Kidney tubule cell (primary cell): ENCODE measurements around the gene GPN2.
"Not testable (repeated sequence)": the region's sequence is repeated elsewhere in the genome, so short reads cannot be mapped to it uniquely, and the experiment has no call there.

Source experiments
- DNase-seq: peaks from one replicate; pipeline ENCODE4 v3.0.0-alpha.2; 2018; ENCODE audit warnings: low spot score

GPN2 gene

GRCh38 chr1:26900815-26901511, 10.9 kb upstream of the GPN2 start:
- no peak for DNase-seq

- DNase-seq: peak; percentile 94
Measured at GRCh38 chr1:26900001-26900814, 10.1 kb upstream of the GPN2 start, which contains the start of gene GPATCH3. Gene GPATCH3 (minus strand): TSS chr1:26900467. CDS start chr1:26900442, 25 bp downstream.

- DNase-seq: no peak
Measured at GRCh38 chr1:26897351-26897750, 7.3 kb upstream of the GPN2 start.

GRCh38 chr1:26894263-26894662, 4.2 kb upstream of the GPN2 start:
- no peak for DNase-seq

- no peak for DNase-seq
Measured at GRCh38 chr1:26890467-26890796, 349 bp upstream of the GPN2 start.

- no peak for DNase-seq
Measured at GRCh38 chr1:26888231-26888630, 1.9 kb downstream of the GPN2 start.

GRCh38 chr1:26887125-26887524, 3.0 kb downstream of the GPN2 start:
- DNase-seq: peak; percentile 49

GRCh38 chr1:26882696-26883463, 7.2 kb downstream of the GPN2 start:
- no peak for DNase-seq

- not testable (repeated sequence) for DNase-seq
Measured at GRCh38 chr1:26881611-26882010, 8.5 kb downstream of the GPN2 start.

GRCh38 chr1:26879793-26880192, 10.3 kb downstream of the GPN2 start:
- no peak for DNase-seq

- DNase-seq: no peak
Measured at GRCh38 chr1:26877326-26877725, 12.8 kb downstream of the GPN2 start.

GRCh38 chr1:26874896-26875295, 15.2 kb downstream of the GPN2 start:
- DNase-seq: no peak

GRCh38 chr1:26873097-26873496, 17.0 kb downstream of the GPN2 start:
- DNase-seq: not testable (repeated sequence)

GRCh38 chr1:26864610-26865480, 25.2 kb downstream of the GPN2 start:
- DNase-seq: peak; percentile 99

GRCh38 chr1:26863685-26864077, 26.4 kb downstream of the GPN2 start:
- DNase-seq: no peak

- DNase-seq: peak; percentile 98
Measured at GRCh38 chr1:26862781-26863684, 27.1 kb downstream of the GPN2 start, which contains the start of gene SFN. Gene SFN (plus strand): TSS chr1:26863149. CDS start chr1:26863213, 64 bp downstream.

- DNase-seq: peak; percentile 80
Measured at GRCh38 chr1:26861889-26862378, 28.1 kb downstream of the GPN2 start.

GRCh38 chr1:26861286-26861701, 28.8 kb downstream of the GPN2 start:
- peak; percentile 28 for DNase-seq

- peak; percentile 74 for DNase-seq
Measured at GRCh38 chr1:26858891-26859640, 31.0 kb downstream of the GPN2 start.

GRCh38 chr1:26858160-26858559, 31.9 kb downstream of the GPN2 start:
- no peak for DNase-seq
